RWPE1 (cell line): ENCODE data around the gene NRXN3.

Experiments used
- CTCF ChIA-PET: fragments of 350-600 bp; sonication (Branson Sonifier 250); formaldehyde crosslinking; extraction: SDS; loops from one replicate; lab custom pipeline; 2021; lab: Yijun Ruan, JAX
- POLR2A ChIA-PET: fragments of 400-600 bp; formaldehyde crosslinking; extraction: SDS; loops from one replicate; lab custom pipeline; 2020; ENCODE audit warnings: antibody characterized with exemption; ENCODE audit not compliant: low non-redundant PET; lab: Yijun Ruan, JAX
- DNase-seq: peaks from one replicate; pipeline ENCODE4 v3.0.0; 2012; ENCODE audit warnings: low spot score
- H3K27ac ChIP-seq: fragments of 450-650 bp; 2 replicates; pipeline ENCODE4 v1.5.1; 2017
- CTCF ChIP-seq: fragments of 450-650 bp; conservative IDR thresholded peaks from 2 replicates; pipeline ENCODE4 v1.5.1; 2017; ENCODE audit warnings: low read depth, mild to moderate bottlenecking

Gene NRXN3

GRCh38 chr14:78652727-78653126 lies 482.6 kb downstream of the NRXN3 start:
- ChIA-PET POLR2A (no interaction called here), CTCF (interaction anchor here (0.7 kb wide), 1 partner anchor 105 kb away, joined by 4 read pairs; no protein-coding TSS in a partner anchor)
- DNase-seq: no peak
- no peak for TF ChIP-seq CTCF
- no peak overlapping the region for H3K27ac ChIP-seq

DNA sequence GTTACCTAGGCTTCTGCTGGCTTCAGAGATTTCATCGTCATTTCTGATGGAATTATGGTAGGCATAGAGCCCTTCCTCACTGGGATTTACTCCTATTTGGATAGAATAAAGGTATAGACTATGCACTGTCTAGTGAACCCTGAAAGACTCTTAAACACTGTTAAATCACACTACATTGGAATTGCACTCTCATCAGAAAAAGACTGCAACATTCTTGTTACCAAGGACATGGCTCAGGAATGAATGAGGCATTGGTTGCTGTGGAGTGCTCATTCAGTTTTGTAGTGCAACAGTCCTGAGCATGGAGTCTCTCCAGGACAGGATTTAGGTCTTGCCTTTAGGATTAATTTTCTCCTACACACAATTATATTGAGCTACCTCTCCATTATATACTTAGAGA lies 483.0 kb downstream of the NRXN3 start:
- no peak for DNase-seq
- POLR2A ChIA-PET: no interaction called here
- CTCF ChIA-PET: interaction anchor here (0.7 kb wide), 1 partner anchor 105 kb away, joined by 4 read pairs; no protein-coding TSS in a partner anchor
- no peak for TF ChIP-seq CTCF
- H3K27ac ChIP-seq: no peak overlapping the region

GRCh38 chr14:78657451-78657850 lies 487.3 kb downstream of the NRXN3 start:
- CTCF ChIA-PET: interaction anchor here (0.6 kb wide), 1 partner anchor 871 kb away, joined by 3 read pairs; no protein-coding TSS in a partner anchor
- no peak for TF ChIP-seq CTCF
- H3K27ac ChIP-seq: no peak overlapping the region
- no peak for DNase-seq
- POLR2A ChIA-PET: no interaction called here

DNA sequence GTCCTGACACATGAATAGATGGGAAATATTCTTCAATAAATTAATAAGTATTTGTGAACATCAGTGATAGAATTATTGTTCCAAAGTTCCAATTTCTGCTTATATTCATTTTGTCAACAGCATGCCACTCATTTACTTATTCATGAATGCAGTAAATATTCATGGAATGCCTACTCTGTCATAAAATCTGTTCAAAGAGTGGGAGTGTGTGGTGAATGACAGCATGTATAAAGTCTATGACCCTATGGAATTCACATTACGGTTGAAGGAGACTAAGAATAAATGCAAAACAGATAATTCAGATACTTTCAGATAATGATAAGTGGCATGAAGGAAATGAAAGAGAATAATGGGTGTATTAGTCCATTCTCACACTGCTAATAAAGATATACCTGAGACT lies 494.7 kb downstream of the NRXN3 start:
- no peak for TF ChIP-seq CTCF
- ChIA-PET CTCF (no interaction called here), POLR2A (no interaction called here)
- DNase-seq: no peak
- no peak overlapping the region for H3K27ac ChIP-seq

- POLR2A ChIA-PET: no interaction called here
Observed at GRCh38 chr14:78666336-78667056, 496.3 kb downstream of the NRXN3 start.

GRCh38 chr14:78667141-78667540 lies 497.0 kb downstream of the NRXN3 start:
- ChIA-PET CTCF (no interaction called here), POLR2A (no interaction called here)
- TF ChIP-seq CTCF: no peak
- DNase-seq: no peak
- no peak overlapping the region for H3K27ac ChIP-seq

More at GRCh38 chr14:78666336-78667056, 496.3 kb downstream of the NRXN3 start:
- H3K27ac ChIP-seq: no peak overlapping the region
- CTCF ChIA-PET: no interaction called here
- DNase-seq: no peak
- TF ChIP-seq CTCF: no peak
